GM21423 (cell line): ENCODE data around the gene TPCN2.
A peak's percentile ranks its signal among the peaks of the same experiment; 100 is the strongest.

Experiments used
- ATAC-seq: cut with Tn5 transposase; IDR thresholded peaks from one replicate; pipeline ENCODE4 v1.9.1; 2021; ENCODE audit warnings: mild to moderate bottlenecking, moderate library complexity; ENCODE audit not compliant: unreplicated experiment

The TPCN2 gene

DNA sequence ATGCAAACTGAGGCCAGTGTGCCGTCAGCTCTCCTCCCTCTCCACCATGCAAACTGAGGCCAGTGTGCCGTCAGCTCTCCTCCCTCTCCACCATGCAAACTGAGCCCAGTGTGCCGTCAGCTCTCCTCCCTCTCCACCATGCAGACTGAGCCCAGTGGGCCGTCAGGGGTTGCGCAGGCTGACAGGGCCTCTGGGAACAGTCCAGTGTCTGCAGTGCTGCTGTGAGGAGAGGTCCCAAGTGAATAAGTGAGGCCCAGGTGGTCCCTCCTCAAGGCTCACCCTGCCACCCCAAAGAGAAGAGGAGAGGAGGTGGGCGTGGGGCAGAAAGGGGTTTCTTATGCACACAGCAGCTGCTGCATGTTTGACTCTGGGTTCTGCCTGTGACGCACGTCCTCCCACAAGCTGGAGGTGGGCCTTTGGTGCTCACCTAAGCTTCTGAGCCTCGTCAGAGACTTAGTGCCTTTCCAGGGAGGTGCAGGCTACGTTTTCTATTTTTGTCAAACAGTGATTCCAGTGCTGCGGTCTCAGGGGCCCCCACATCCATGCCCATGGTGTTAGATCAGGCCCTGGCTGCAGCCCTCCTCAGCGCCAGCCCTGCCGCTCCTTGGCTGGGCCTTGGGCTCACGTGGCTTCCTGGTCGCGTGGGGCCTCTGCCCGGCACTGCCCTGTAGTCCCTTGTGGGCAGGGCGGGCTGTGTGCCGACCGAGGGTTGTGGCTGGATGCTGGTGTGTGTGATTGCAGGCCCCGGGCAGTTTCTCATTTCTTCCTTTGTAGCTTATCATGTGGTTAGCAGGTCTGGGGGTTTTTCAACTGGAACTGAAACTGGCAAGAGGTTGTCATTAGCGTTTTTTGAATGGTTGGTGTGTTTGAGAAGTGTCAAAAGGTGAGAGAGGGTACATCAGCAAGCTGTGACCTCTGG is 7.1 kb downstream of the TPCN2 start:
- peak; percentile 76 for ATAC-seq

DNA sequence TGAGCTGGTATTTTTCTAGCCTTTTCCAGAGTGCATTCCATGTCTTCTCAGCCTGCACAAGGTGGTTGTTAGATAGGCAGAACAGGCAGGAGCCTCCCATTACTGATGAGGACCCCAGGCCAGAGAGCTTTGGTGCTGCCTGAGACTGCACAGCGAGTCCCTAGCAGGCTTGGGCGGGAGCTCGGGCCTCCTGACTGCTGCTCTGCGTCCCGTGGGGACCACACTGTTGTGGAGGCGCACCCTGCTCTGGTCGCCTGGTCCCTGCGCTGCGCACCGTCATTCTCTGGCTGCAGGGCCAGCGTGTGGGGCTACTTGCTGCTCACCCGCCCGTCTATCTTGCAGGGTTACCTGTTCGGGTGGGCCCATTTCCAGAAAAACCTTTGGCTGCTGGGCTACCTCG is 8.5 kb downstream of the TPCN2 start:
- ATAC-seq: no peak

DNA sequence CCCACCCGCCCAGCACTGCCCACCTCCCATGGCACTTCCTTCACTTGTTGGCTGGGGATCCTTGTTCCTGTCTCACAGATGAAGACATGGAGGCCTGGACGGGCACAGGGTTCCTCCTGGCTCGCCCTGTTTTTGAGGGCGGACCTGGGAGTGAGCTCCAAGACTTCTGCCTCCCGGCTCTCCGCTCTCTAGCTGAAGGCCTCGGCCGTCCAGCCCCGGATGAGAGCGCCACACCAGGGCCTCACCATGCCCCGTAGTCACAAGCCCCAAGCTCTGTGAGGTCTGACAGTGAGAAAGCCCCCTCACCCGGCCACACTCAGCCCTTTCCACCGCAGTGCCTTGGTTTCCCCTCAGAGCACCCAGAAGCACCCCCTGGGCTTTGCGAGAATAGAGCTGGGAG is 9.1 kb downstream of the TPCN2 start:
- ATAC-seq: no peak

DNA sequence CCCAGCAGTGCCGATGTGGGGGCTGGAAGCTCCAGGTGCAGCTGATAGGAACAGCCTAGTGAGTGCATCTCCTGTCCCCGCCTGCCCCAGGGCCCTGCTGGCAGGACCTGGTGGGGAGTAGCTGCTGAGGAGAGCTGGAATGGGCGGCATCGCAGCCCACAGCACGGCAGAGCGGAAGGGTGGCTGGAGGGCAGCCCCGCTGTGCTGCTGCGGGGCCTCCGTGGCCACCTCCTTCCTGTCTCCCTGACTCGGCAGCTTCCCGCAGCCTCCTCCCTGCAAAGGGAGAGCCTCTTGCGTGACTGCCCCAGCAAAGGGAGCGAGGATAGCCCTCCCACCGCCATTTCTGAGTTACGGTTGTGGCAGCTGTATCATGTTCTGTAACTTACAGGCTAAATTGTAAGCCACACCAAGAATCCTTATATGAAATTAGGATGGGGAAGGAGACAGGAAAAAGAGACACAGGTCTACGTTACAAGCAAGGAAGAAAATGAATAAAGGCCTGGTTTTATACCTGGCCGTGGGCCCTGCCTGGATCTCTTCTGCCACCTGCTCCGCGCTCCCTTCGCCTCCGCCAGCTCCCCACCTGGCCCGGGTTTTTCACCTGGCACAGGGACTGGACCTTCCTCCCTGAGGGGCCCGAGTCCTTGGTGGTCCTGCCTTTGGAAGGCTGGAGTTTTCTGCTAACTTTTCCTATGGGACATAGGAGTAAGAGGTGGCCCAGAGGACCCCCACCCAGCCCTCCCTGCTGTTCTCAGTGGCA is 10.0 kb downstream of the TPCN2 start:
- ATAC-seq: no peak

DNA sequence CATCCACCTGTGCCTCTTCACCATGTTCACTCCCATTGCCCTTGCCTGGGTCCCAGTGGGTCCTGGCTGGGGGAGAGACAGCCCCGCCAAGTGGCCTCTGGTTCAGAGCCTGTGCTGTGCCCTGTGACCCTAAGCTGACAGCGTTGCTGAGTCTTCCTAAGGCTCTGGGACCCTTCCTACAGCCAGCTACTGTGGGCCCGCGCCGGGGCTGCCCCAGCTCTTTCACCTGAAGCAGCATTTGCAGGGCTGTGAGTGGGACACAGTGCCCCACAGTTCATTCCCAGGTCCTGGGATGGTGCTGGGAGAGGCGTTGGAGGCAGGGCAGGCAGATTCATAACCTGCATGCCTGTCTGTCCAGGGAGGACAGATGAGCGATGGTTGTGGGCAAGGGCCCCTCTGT is 10.7 kb downstream of the TPCN2 start:
- no peak for ATAC-seq

DNA sequence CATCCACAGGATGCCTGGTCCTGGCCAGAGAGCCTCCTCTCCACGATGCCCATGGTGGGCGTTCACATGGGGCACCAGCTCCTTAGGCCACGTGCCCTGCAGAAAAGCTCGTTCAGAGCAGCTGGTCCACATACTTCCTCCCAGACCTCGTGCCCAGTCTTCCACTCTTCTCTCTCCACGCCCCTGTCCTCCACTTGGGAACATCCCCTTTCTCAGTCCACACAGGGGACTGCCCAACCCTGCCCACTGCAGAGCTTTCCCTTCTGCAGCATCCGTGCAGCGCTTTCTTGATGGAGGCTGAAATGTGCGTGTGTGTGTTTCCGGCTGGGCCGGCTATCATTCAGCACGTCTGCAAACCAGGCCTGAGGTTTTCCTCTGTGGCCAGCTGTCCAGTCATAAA is 11.3 kb downstream of the TPCN2 start:
- ATAC-seq: no peak

DNA sequence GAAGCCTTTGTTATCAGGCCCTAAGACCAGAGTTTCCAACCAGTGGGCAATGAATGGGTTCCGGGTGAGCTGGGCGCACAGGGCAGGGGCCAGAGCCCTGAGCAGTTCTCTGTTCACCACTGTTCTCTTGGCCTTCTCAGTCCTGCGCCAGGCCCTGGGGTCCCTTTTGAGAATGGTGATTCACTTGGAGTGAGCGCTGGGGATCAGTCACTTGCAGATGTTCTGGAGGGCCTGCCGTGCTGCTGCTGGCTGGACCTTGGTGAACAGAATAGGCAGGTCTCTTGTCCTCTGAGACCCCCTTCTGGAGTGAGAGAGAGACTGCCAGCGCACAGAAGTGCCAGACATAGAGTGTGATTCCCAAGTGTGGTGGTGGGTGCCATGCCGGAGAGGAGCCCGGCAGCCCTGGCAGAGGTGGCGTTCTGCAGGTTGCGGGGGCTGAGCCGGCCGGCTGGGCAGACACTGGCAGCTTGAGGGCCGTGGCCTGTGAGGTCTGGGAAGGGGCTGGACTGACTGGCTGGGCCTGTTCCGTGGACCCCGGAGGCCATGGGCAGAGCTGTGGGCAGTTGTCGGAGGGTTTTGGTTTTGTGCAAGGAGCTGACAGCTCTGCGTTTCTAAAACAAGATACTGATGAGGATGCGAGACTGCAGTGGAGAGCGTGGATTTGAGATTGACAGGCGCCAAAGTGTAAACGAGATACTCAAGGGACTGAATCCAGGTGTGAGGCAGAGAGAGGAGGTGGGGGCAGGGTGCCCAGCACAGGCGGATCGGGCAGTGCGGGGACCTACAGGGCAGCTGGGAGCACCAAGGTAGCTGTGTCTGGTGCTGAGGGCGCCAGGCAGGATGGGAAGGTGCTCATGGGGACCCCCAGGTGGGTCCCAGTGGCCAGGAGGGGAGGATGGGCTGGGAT is 12.3 kb downstream of the TPCN2 start:
- no peak for ATAC-seq

DNA sequence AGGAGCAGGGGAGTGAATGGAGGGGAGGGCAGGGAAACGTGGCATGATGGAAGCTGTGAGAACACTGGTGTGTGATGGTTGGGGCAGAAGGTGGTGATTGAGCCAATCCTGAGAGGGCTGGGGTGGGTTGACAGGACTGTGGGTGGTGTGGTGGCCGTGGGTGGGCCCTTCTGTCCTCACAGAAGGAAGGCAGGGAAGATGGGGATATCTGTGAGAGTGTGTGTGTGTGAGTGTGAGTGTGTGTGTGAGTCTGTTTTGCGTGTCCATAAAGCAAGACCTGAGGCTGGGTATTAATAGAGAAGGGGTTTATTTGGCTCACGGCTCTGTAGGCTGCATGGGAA is 13.0 kb downstream of the TPCN2 start:
- no peak for ATAC-seq

DNA sequence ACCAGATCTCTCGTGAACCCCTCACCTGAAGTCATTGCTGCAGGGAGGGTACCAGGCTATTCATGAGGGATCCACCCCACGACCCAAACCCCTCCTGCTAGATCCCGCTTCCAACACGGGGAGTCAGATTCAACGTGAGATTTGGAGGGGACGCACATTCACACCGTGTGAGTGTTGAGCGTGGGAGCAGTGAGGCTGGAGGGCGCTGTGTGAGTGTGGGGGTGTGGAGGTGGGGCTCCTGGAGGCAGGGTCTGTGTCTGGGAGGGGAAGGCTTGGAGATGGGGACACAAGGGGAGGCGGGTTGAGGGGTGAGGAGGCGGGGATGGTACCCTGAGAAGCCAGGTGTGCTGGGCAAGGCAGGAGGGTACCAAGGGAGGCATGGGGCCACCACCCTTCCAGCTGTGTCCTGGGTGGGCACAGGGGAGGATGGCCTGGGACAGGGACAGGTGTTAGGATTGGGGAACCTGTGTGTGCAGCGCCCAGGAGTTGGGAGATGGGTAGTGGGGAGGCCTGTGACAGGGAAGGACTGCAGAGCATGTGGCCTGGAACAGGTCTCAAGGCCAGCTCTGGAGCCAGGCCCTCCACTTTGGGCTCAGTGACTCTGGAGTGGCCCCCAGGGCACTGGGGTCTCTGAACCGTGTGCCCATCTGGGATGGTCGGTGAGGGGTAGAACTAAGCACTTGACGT is 13.6 kb downstream of the TPCN2 start:
- ATAC-seq: no peak

DNA sequence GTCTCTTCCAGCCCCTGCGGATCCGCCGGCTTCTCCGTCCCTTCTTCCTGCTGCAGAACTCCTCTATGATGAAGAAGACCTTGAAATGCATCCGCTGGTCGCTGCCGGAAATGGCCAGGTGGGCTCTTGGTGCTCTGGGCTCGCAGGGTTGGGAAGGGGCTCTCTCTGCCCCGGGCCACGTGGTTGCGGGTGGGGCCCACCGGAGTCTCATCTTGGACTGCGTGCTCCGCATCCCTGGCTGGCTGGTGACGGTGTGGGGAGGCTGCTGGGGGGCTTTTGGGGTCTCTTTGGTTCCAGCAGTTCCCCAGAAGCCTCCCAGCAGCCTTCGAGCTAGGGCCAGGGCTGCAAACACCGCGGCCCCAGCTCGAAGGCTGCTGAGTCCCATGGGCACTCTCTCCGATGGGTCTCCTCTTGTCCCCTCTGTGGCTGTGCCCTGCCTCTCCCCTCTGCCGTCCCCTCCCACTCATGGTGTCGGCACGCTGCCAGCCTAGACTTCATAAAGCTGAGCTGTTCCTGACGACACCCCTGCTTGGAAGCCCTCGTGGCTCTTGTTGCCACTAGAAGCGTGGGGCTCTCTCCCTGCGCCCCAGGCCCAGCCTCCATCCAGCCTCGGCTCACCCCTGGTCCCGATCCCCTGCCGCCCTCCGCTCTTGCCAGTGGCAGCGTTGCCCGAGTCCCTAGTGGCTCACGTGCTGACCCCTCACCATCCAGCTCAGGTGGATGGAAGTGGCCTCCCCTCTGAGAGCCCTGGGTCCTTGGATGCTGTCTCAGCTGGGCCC is 14.3 kb downstream of the TPCN2 start:
- ATAC-seq: no peak

DNA sequence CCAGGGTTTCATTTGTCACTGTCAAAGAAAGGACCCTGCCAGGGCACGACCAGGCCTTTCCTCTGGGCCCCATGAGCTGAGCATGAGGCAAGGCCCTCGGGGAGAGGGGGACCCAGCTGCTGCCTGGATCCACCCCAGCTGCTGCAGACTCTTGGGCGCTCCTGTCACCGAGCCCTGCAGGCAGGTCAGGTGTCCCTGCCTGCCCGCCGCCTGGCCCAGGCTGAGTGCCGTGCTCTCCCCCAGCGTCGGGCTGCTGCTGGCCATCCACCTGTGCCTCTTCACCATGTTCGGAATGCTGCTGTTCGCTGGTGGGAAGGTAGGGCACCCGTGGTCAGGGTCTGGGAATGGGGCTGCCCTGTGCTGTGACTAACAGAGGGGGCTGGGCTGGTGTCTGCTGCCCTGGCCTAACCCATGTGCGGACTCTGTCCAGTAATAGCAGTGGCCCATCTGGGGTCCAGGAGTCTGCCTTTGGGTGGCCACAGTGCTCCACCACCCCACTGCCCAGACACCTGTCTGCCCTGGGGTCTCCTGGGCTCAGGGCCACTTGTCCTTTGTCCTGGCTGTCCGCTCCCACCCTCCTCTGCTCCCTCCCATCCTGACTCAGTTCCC is 15.0 kb downstream of the TPCN2 start:
- no peak for ATAC-seq

DNA sequence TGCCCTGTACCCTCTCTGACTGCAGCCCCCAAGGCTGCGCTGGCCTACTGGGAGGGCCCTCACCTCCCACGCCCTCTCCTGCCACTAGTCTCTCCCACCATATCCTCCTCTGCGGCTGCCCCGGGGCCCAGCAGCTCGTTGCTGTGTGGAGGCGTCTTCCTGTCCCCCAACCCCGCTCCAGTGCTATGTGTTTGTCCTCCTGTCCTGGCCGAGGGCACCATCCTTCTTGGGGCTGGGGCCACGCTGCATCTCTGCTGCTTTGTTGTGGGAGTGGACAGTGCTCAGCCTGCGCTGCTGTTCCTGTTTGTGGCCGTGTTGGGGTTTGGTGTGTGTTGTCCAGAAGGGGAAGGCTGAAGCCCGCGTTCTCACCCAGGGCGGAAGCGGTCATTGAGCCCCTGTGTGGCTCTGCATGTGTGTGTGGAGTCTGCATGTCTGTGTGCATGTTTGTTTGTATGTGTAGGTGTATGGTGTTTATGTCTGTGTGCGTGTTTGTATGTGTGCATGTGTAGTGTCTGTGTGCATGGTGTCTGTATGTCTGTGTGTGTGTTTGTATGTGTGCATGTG is 15.7 kb downstream of the TPCN2 start:
- no peak for ATAC-seq

DNA sequence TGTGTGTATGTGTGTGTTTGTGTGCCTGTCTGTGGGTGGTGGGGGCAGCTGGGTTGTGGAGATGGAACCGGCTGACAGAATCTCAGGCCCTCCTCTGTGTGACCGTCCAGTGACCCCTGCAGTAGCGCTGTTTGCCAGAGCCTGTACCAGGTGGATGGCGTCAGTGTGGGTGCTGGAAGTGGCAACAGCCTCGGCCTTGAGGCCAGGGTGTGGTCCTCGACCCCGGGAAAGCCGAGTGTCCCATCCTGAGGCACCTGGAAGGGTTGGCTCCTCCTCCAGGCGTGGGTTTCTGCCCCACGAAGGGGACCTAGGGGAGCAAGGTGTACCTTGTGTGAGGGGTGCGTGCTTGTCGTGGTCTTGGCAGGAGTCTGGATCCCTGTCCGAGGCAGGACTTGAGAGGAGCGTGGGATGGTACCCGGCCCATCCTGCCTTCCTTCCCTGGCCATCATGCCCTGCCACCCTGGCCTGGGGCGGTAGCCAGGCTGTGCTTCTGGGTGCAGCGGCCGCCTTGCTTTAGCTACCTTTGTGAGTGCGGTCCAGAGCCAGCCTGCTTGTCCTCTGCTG is 16.5 kb downstream of the TPCN2 start:
- ATAC-seq: no peak

DNA sequence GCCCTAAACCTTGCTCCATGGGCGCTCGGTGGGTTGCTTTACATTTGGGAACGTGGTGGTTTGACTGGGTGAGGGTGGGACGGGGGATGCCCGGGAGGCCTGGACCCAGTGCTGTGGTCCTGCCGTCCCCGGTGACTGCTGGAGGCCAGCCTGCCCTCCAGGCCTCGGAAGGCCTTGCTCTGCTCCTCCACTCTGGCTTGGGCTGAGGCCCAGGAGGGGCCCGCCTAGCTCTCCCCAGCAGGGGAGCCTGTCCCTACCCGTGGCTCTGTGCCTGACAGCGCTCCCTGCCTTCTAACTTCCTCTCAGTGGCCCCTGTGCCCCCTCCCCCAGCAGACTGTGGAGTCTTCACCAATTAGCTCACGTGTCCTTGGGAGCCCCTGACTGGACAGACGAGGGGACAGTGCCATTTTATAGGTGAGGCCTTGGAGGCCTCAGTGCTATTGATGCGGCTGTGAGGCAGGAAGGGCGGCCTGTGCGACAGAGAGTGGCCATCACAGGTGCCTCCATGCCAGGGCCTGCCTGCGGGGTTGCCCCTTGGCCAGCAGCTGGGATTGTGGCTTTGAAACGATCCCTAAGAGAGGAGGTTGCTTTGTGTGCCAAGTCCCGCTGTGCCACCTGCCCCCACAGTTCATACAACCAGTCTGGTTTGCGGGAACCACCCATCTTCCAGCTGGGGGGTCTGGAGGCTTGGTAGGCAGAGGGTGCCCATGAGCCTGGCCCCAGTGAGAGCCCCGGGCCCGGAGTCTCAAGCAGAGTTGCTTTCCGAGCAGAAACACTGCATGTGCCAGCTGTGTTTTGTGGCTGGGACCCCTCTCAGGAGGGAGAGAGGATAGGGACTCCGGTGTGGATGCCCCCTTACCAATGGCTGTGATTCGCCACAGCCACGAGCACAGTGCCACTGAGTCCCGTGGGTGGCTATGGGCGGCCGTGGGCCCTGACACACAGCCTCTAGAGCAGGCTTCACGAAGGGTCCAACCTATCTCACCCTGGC is 17.7 kb downstream of the TPCN2 start:
- ATAC-seq: no peak

DNA sequence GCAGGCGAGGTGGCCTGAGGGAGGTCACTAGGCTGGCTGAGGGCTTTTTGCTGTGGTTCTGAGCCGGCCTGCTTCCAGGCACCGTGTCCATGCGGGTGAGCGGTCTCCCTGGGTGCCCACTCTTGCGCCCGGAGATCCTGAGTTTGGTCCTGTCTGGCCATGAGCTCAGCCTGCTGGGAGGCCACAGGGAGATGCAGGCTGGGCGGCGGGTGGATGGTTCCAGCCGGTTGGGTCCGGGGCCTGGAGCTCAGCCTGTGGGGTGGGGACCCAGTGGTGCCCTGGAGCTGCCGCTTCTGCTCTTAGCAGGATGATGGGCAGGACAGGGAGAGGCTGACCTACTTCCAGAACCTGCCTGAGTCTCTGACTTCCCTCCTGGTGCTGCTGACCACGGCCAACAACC is 18.5 kb downstream of the TPCN2 start:
- no peak for ATAC-seq

DNA sequence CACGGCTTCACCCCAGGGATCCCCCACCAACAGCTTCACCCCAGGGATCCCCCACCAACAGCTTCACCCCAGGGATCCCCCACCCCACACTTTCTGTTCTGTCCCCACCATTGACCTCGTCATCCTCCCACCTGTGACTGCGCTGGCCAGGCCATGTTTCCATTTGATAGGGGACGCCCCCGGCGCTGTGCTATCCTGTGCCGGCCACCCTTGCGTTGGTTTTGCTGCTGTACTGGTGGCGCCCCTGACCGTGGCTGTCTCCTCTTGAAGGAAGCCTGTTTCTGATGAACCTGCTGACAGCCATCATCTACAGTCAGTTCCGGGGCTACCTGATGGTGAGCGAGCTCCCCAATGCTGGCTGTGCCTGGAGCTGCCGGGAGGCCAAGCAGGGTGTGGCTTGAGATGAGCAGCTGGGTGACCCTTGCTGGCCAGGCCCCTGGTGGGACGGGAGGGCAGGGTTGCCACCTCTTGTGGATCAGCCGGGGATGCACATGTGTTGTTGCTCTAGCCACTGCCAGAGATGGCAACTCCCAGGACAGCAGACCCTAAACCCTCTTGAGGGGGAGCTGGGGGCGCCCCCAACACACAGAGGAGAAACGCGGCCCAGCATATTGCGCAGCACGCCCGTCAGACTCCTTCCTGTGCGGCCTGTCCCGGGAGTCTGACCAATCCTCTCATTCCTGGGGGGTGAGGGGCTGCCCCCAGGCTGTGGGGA is 22.5 kb downstream of the TPCN2 start:
- no peak for ATAC-seq

DNA sequence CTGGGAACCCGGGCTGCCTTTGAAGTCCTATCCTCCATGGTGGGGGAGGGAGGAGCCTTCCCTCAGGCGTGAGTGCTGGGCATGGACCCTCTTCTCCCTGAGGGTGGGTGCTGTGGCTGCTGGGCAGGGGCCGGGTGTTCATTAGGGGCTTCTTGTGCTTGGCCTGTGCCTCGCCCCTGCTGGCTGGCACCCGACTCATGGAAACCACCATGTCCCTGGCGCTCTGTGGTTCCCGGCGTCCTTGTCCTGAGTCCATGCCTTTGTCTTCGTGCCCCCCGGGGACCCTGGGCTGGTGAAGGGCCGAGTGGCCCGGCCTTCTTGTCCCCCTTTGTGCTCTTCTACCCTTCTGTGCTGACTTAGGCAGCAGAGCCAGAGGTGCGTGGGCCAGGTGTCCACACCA is 23.2 kb downstream of the TPCN2 start:
- no peak for ATAC-seq
